Skeletal muscle tissue (tissue), 5 donors: ENCODE measurements around the gene OR51F1. TPM values are rescaled to one million over a fixed set of nuclear protein-coding genes. Genes with fewer than 3 reads are reported as not detected.
"Not testable (repeated sequence)": the region's sequence is repeated elsewhere in the genome, so short reads cannot be mapped to it uniquely, and the experiment has no call there.

ENCODE experiments used
- H3K27ac ChIP-seq: one replicate; pipeline ENCODE4 v1.7.0; 2013; ENCODE audit warnings: mild to moderate bottlenecking, low read depth, low read length, inconsistent platforms
- H3K27me3 ChIP-seq, 3 donors: one replicate each; pipeline ENCODE4 v1.7.0; 2013; ENCODE audit warnings: low read length in 3 of 3; ENCODE audit not compliant: control insufficient read depth in 3 of 3, insufficient read depth in 3 of 3
- H3K36me3 ChIP-seq, 3 donors: one replicate each; pipeline ENCODE4 v1.7.0; 2013; ENCODE audit warnings: low read length in 3 of 3; ENCODE audit not compliant: control insufficient read depth in 3 of 3, insufficient read depth in 3 of 3
- H3K4me1 ChIP-seq, 3 donors: one replicate each; pipeline ENCODE4 v1.7.0; 2013; ENCODE audit warnings: low read length in 3 of 3, mild to moderate bottlenecking in 3 of 3; ENCODE audit not compliant: control insufficient read depth in 3 of 3, insufficient read depth in 3 of 3
- H3K4me3 ChIP-seq, 3 donors: one replicate each; pipeline ENCODE4 v1.7.0; 2013; ENCODE audit warnings: low read length in 3 of 3
- H3K9ac ChIP-seq, 3 donors: one replicate each; pipeline ENCODE4 v1.7.0; 2013; ENCODE audit warnings: low read length in 3 of 3, mild to moderate bottlenecking in 3 of 3, moderate library complexity in 2 of 3, low read depth in 1 of 3
- H3K9me3 ChIP-seq, 3 donors: one replicate each; pipeline ENCODE4 v1.7.0; 2013; ENCODE audit warnings: low read length in 3 of 3; ENCODE audit not compliant: control insufficient read depth in 3 of 3
- small RNA-seq: library from RNA; depleted of rRNA; stranded (forward); fragments of <200 nt; gene quantifications from one replicate; pipeline ENCODE3, GENCODE V24; 2014
- total RNA-seq: library from RNA; depleted of rRNA; stranded (reverse); fragments of >200 nt; gene quantifications from one replicate; pipeline ENCODE4 v1.2.3, GENCODE V29; 2014
- donor health status: Osteomylitis.

Gene OR51F1
- total RNA-seq, 1 donor from 2014 or later = not detected

- Histone ChIP-seq H3K27me3 (no peaks in the 10 kb centered on the region), H3K9me3 (no peaks in the 10 kb centered on the region), H3K4me3 (no peak overlapping the region), H3K9ac (no peak overlapping the region), H3K4me1 (no peaks in the 10 kb centered on the region), H3K27ac (no peak overlapping the region), H3K36me3 (no peaks in the 10 kb centered on the region)
These were observed 6.6 kb downstream of the OR51F1 start for GRCh38 chr11:4763096-4763495.

GRCh38 chr11:4751201-4751600 is 18.5 kb downstream of the OR51F1 start:
- H3K36me3 ChIP-seq = no peaks in the 10 kb centered on the region
- H3K27ac ChIP-seq = no peak overlapping the region
- no peak overlapping the region for H3K9ac ChIP-seq
- H3K4me3 ChIP-seq = no peak overlapping the region
- no peaks in the 10 kb centered on the region for H3K9me3 ChIP-seq
- H3K4me1 ChIP-seq = no peaks in the 10 kb centered on the region
- H3K27me3 ChIP-seq = no peaks in the 10 kb centered on the region

GRCh38 chr11:4748438-4748837 is 21.3 kb downstream of the OR51F1 start:
- Histone ChIP-seq H3K9ac (no peak overlapping the region), H3K36me3 (no peaks in the 10 kb centered on the region), H3K4me3 (no peak overlapping the region), H3K27ac (no peak overlapping the region), H3K27me3 (no peaks in the 10 kb centered on the region), H3K9me3 (no peaks in the 10 kb centered on the region), H3K4me1 (no peaks in the 10 kb centered on the region)

- Histone ChIP-seq H3K4me1 (no peaks in the 10 kb centered on the region), H3K36me3 (no peaks in the 10 kb centered on the region), H3K9me3 (no peaks in the 10 kb centered on the region), H3K27me3 (no peaks in the 10 kb centered on the region), H3K9ac (no peak overlapping the region), H3K4me3 (no peak overlapping the region), H3K27ac (no peak overlapping the region)
These were observed 29.0 kb downstream of the OR51F1 start for GRCh38 chr11:4740735-4741134.

GRCh38 chr11:4727171-4727570 is 42.6 kb downstream of the OR51F1 start:
- H3K36me3 ChIP-seq = no peaks in the 10 kb centered on the region
- H3K9ac ChIP-seq = no peak overlapping the region
- no peak overlapping the region for H3K4me3 ChIP-seq
- no peaks in the 10 kb centered on the region for H3K4me1 ChIP-seq
- H3K9me3 ChIP-seq = no peaks in the 10 kb centered on the region
- H3K27me3 ChIP-seq = no peaks in the 10 kb centered on the region
- no peak overlapping the region for H3K27ac ChIP-seq

- not testable (repeated sequence) for H3K4me1 ChIP-seq, H3K9ac ChIP-seq, H3K4me3 ChIP-seq, H3K27ac ChIP-seq, H3K9me3 ChIP-seq, H3K36me3 ChIP-seq, H3K27me3 ChIP-seq
These were observed 46.9 kb downstream of the OR51F1 start for GRCh38 chr11:4722616-4723534.

Small RNA genes lying within 50 kb of the gene (small RNA-seq; reads per million reads assigned to genes)
- not detected for gene RF00091

Other genes with a start within 250 kb of the OR51F1 start
- gene OR52M1, start 224.7 kb downstream of the OR51F1 start, total RNA-seq = not detected
- not detected for gene OR52I2, start 188.2 kb downstream of the OR51F1 start, total RNA-seq
- not detected for gene OR52I1, start 175.9 kb downstream of the OR51F1 start, total RNA-seq
- gene TRIM68, start 161.7 kb downstream of the OR51F1 start, total RNA-seq = 6.8 TPM
- gene OR51D1, start 132.5 kb downstream of the OR51F1 start, total RNA-seq = not detected
- 4.2 TPM for gene OR51E1, start 126.0 kb downstream of the OR51F1 start, total RNA-seq
- 0.52 TPM for gene OR51E2, start 72.1 kb downstream of the OR51F1 start, total RNA-seq
- not detected for gene MMP26, start 65.2 kb downstream of the OR51F1 start, total RNA-seq
- gene OR52R1, start 34.4 kb upstream of the OR51F1 start, total RNA-seq = not detected
- not detected for gene OR51F2, start 51.4 kb upstream of the OR51F1 start, total RNA-seq
- gene OR51S1, start 79.3 kb upstream of the OR51F1 start, total RNA-seq = not detected
- gene OR51T1, start 112.0 kb upstream of the OR51F1 start, total RNA-seq = not detected
- not detected for gene OR51A7, start 133.8 kb upstream of the OR51F1 start, total RNA-seq
- gene OR51G2, start 149.4 kb upstream of the OR51F1 start, total RNA-seq = not detected
- gene OR51G1, start 154.4 kb upstream of the OR51F1 start, total RNA-seq = not detected
- gene OR51A4, start 177.7 kb upstream of the OR51F1 start, total RNA-seq = not detected
- gene OR51A2, start 185.8 kb upstream of the OR51F1 start, total RNA-seq = not detected
- not detected for gene OR51L1, start 224.9 kb upstream of the OR51F1 start, total RNA-seq